ENCODE measurements around the gene UBE2S. TPM values are rescaled to one million over a fixed set of nuclear protein-coding genes. Genes with fewer than 3 reads are reported as not detected.

Gene UBE2S
- total RNA-seq, 6 experiments from 2014 or later = 181 to 356 (median 309) TPM

DNA sequence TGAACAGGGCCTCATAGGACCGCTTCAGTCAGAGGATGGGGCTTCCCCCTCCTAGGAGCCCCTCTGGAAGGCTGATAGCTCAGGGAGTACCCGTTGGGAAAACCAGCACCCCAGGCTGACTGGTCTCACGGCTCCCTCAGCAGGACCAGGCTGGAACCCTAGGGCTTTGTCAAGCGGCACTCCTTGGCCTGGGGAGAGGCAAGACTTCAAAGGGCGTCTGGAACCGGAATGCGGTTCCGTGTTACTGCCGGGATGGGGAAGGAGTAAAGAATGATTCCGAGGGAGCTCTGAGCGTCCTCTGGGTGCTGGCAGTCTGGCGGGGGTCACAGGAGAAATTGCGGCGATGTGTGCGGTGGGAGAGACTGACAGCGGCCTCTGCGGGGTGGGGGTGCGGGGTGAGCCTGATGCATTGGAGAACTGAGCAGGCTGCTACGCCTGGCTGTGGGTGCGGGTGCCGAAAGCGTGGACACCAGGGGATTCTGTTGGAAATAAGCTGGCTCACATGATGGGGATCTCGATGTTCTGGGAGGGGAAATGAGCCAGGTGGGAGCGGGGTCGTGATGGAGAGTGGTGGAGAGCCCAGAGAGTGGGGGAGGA, 54.9 kb downstream of the UBE2S start:
- peaks cover 17% of the 10 kb centered on the region for H3K27me3 Mint-ChIP-seq (ENCODE audit: insufficient read depth)
- no peaks in the 10 kb centered on the region for H3K4me1 Mint-ChIP-seq (ENCODE audit: low read depth)
- TF ChIP-seq, protein P1, sequence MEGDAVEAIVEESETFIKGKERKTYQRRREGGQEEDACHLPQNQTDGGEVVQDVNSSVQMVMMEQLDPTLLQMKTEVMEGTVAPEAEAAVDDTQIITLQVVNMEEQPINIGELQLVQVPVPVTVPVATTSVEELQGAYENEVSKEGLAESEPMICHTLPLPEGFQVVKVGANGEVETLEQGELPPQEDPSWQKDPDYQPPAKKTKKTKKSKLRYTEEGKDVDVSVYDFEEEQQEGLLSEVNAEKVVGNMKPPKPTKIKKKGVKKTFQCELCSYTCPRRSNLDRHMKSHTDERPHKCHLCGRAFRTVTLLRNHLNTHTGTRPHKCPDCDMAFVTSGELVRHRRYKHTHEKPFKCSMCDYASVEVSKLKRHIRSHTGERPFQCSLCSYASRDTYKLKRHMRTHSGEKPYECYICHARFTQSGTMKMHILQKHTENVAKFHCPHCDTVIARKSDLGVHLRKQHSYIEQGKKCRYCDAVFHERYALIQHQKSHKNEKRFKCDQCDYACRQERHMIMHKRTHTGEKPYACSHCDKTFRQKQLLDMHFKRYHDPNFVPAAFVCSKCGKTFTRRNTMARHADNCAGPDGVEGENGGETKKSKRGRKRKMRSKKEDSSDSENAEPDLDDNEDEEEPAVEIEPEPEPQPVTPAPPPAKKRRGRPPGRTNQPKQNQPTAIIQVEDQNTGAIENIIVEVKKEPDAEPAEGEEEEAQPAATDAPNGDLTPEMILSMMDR (IDR thresholded peaks at IDR 0.05) = no peak
- no peak for DNase-seq
- H3K4me3 Mint-ChIP-seq = no peak overlapping the region
- H3K36me3 Mint-ChIP-seq (ENCODE audit: low read depth) = no peaks in the 10 kb centered on the region
- no peak overlapping the region for H3K27ac Mint-ChIP-seq
- no peaks in the 10 kb centered on the region for H3K9me3 Mint-ChIP-seq

DNA sequence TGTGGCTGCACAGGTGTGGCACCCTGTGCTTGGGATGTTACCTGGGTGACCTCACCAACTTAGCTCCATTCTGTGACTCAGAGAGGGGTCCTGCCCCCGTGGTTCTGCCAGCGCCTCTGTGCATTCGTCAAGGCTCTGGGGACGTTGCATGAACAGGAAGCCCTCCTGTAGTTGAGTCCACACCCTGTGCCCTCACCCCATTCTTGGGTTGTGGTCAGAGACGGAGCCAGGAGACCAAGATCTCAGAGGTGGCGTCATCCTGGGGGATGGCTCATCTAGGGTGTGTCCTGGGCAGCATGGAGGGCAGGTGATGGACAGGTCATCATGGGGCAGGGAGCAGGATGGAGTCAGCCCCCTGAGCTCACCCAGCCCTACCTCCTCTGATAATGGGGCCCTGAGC, 55.5 kb downstream of the UBE2S start:
- Mint-ChIP-seq H3K9me3 (no peaks in the 10 kb centered on the region), H3K4me3 (no peak overlapping the region), H3K27me3 (ENCODE audit: insufficient read depth) (peaks cover 16% of the 10 kb centered on the region), H3K27ac (no peak overlapping the region), H3K4me1 (ENCODE audit: low read depth) (no peaks in the 10 kb centered on the region), H3K36me3 (ENCODE audit: low read depth) (no peaks in the 10 kb centered on the region)
- DNase-seq = no peak
- TF ChIP-seq, protein P1 (IDR thresholded peaks at IDR 0.05) = no peak

DNA sequence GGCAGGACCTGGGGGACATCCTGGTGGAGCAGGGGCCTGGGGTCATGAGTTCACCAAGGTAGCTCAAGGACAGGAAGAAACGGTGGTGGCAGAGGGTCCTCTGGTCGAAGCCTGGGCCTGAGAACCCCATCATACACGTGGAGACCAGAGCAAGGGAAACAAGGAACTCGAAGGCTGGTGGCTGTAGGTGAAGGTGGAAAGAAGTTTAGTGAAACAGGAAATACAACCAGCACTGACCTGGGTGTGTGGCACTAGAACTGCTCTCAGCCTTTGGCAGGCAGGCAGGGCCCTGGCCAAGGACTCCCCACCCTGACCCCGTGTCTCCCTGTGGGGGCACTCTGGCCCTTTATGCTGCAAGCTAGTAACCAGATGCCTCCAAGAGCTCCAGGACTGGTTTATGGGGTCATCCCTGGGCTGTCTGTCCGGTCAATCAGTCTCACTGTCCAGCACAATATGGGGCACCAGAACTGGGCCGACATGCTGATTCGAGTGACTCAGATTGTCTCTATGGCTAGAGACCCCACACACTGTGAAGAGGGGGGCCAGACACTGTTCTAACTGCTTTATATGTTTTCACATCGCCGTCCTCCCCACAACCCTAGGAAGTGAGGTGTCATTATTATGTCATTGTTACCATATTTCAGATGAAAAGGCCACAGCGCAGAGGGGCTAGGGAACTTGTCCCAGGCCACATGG, 56.8 kb downstream of the UBE2S start:
- peaks cover 12% of the 10 kb centered on the region for H3K27me3 Mint-ChIP-seq (ENCODE audit: insufficient read depth)
- no peak overlapping the region for H3K4me3 Mint-ChIP-seq
- TF ChIP-seq, protein P1 (IDR thresholded peaks at IDR 0.05) = no peak
- no peaks in the 10 kb centered on the region for H3K36me3 Mint-ChIP-seq (ENCODE audit: low read depth)
- no peak for DNase-seq
- no peak overlapping the region for H3K27ac Mint-ChIP-seq
- H3K9me3 Mint-ChIP-seq = no peaks in the 10 kb centered on the region
- peaks cover under 1% of the 10 kb centered on the region; the same call in 1 of the 2 replicates for H3K4me1 Mint-ChIP-seq (ENCODE audit: low read depth)

Other genes starting within 250 kb of the UBE2S start
- 1 to 10 TPM in 1 of 6 experiments, under 1 TPM in 5; 0.20 to 1.1 (median 0.72) TPM for gene DNAAF3, start 241.2 kb downstream of the UBE2S start, total RNA-seq (2021; fragmentation: NEBNext Ultra II Directional; extraction: Animal tissue kit (Norgen Biotek cat#: 25700))
- 1 to 10 TPM in 1 of 6 experiments, under 1 TPM in 2, not detected in 3; 0.09 to 1.2 (median 0.38) TPM for gene SYT5, start 227.5 kb downstream of the UBE2S start, total RNA-seq (2021; fragmentation: NEBNext Ultra II Directional; extraction: Animal tissue kit (Norgen Biotek cat#: 25700))
- gene PTPRH, start 198.3 kb downstream of the UBE2S start, total RNA-seq (2021; fragmentation: NEBNext Ultra II Directional; extraction: Animal tissue kit (Norgen Biotek cat#: 25700)) = 1 to 10 TPM in 1 of 6 experiments, under 1 TPM in 5; 0.45 to 1.0 (median 0.59) TPM
- gene TMEM86B, start 179.0 kb downstream of the UBE2S start, total RNA-seq (2021; fragmentation: NEBNext Ultra II Directional; extraction: Animal tissue kit (Norgen Biotek cat#: 25700)) = 1 to 10 TPM; 1.8 to 2.7 (median 2.0) TPM
- 10 to 100 TPM; 85.8 to 93.7 (median 88.9) TPM for gene PPP6R1, start 148.8 kb downstream of the UBE2S start, total RNA-seq (2021; fragmentation: NEBNext Ultra II Directional; extraction: Animal tissue kit (Norgen Biotek cat#: 25700))
- 10 to 100 TPM; 37.5 to 43.1 (median 42.5) TPM for gene HSPBP1, start 127.7 kb downstream of the UBE2S start, total RNA-seq (2021; fragmentation: NEBNext Ultra II Directional; extraction: Animal tissue kit (Norgen Biotek cat#: 25700))
- gene BRSK1, start 123.8 kb downstream of the UBE2S start, total RNA-seq (2021; fragmentation: NEBNext Ultra II Directional; extraction: Animal tissue kit (Norgen Biotek cat#: 25700)) = 10 to 100 TPM; 10.9 to 12.0 (median 11.3) TPM
- gene TMEM150B, start 82.4 kb downstream of the UBE2S start, total RNA-seq (2021; fragmentation: NEBNext Ultra II Directional; extraction: Animal tissue kit (Norgen Biotek cat#: 25700)) = not detected
- gene KMT5C, start 67.9 kb downstream of the UBE2S start, total RNA-seq (2021; fragmentation: NEBNext Ultra II Directional; extraction: Animal tissue kit (Norgen Biotek cat#: 25700)) = 1 to 10 TPM; 3.8 to 6.2 (median 4.4) TPM
- not detected for gene COX6B2, start 53.1 kb downstream of the UBE2S start, total RNA-seq (2021; fragmentation: NEBNext Ultra II Directional; extraction: Animal tissue kit (Norgen Biotek cat#: 25700))
- under 1 TPM in 1 of 6 experiments, not detected in 5; 0.05 TPM for gene GARIN5B, start 44.5 kb downstream of the UBE2S start, total RNA-seq (2021; fragmentation: NEBNext Ultra II Directional; extraction: Animal tissue kit (Norgen Biotek cat#: 25700))
- gene IL11, start 37.3 kb downstream of the UBE2S start, total RNA-seq (2021; fragmentation: NEBNext Ultra II Directional; extraction: Animal tissue kit (Norgen Biotek cat#: 25700)) = 10 to 100 TPM; 22.2 to 43.4 (median 36.1) TPM
- 1 to 10 TPM in 1 of 6 experiments, under 1 TPM in 2, not detected in 3; 0.33 to 1.1 (median 0.61) TPM for gene TMEM190, start 31.0 kb downstream of the UBE2S start, total RNA-seq (2021; fragmentation: NEBNext Ultra II Directional; extraction: Animal tissue kit (Norgen Biotek cat#: 25700))
- gene TMEM238, start 23.5 kb downstream of the UBE2S start, total RNA-seq (2021; fragmentation: NEBNext Ultra II Directional; extraction: Animal tissue kit (Norgen Biotek cat#: 25700)) = 1 to 10 TPM in 2 of 6 experiments, under 1 TPM in 4; 0.26 to 2.4 (median 0.64) TPM
- gene RPL28, start 21.9 kb downstream of the UBE2S start, total RNA-seq (2021; fragmentation: NEBNext Ultra II Directional; extraction: Animal tissue kit (Norgen Biotek cat#: 25700)) = 1,000 to 10,000 TPM; 2,082 to 2,537 (median 2,362) TPM
- not detected for gene SHISA7, start 35.5 kb upstream of the UBE2S start, total RNA-seq (2021; fragmentation: NEBNext Ultra II Directional; extraction: Animal tissue kit (Norgen Biotek cat#: 25700))
- gene ISOC2, start 53.9 kb upstream of the UBE2S start, total RNA-seq (2021; fragmentation: NEBNext Ultra II Directional; extraction: Animal tissue kit (Norgen Biotek cat#: 25700)) = 10 to 100 TPM; 60.1 to 81.4 (median 66.8) TPM
- gene C19orf85, start 57.0 kb upstream of the UBE2S start, total RNA-seq (2021; fragmentation: NEBNext Ultra II Directional; extraction: Animal tissue kit (Norgen Biotek cat#: 25700)) = not detected
- 10 to 100 TPM in 2 of 6 experiments, 1 to 10 TPM in 4; 8.6 to 11.3 (median 9.5) TPM for gene ZNF628, start 68.8 kb upstream of the UBE2S start, total RNA-seq (2021; fragmentation: NEBNext Ultra II Directional; extraction: Animal tissue kit (Norgen Biotek cat#: 25700))
- 10 to 100 TPM; 53.3 to 72.0 (median 61.3) TPM for gene NAT14, start 77.4 kb upstream of the UBE2S start, total RNA-seq (2021; fragmentation: NEBNext Ultra II Directional; extraction: Animal tissue kit (Norgen Biotek cat#: 25700))
- gene SSC5D, start 80.6 kb upstream of the UBE2S start, total RNA-seq (2021; fragmentation: NEBNext Ultra II Directional; extraction: Animal tissue kit (Norgen Biotek cat#: 25700)) = 10 to 100 TPM; 47.7 to 59.9 (median 51.9) TPM
- not detected for gene SBK2, start 129.3 kb upstream of the UBE2S start, total RNA-seq (2021; fragmentation: NEBNext Ultra II Directional; extraction: Animal tissue kit (Norgen Biotek cat#: 25700))
- not detected for gene SBK3, start 137.8 kb upstream of the UBE2S start, total RNA-seq (2021; fragmentation: NEBNext Ultra II Directional; extraction: Animal tissue kit (Norgen Biotek cat#: 25700))
- gene ZNF579, start 173.1 kb upstream of the UBE2S start, total RNA-seq (2021; fragmentation: NEBNext Ultra II Directional; extraction: Animal tissue kit (Norgen Biotek cat#: 25700)) = 10 to 100 TPM; 19.0 to 24.3 (median 22.0) TPM
- gene FIZ1, start 191.7 kb upstream of the UBE2S start, total RNA-seq (2021; fragmentation: NEBNext Ultra II Directional; extraction: Animal tissue kit (Norgen Biotek cat#: 25700)) = 10 to 100 TPM in 5 of 6 experiments, 1 to 10 TPM in 1; 9.9 to 13.1 (median 11.9) TPM
- gene ZNF524, start 192.5 kb upstream of the UBE2S start, total RNA-seq (2021; fragmentation: NEBNext Ultra II Directional; extraction: Animal tissue kit (Norgen Biotek cat#: 25700)) = 10 to 100 TPM in 5 of 6 experiments, 1 to 10 TPM in 1; 9.3 to 12.0 (median 10.7) TPM
- 10 to 100 TPM; 13.3 to 14.1 (median 13.8) TPM for gene ZNF865, start 197.9 kb upstream of the UBE2S start, total RNA-seq (2021; fragmentation: NEBNext Ultra II Directional; extraction: Animal tissue kit (Norgen Biotek cat#: 25700))
- 1 to 10 TPM; 4.6 to 5.3 (median 4.8) TPM for gene ZNF784, start 216.8 kb upstream of the UBE2S start, total RNA-seq (2021; fragmentation: NEBNext Ultra II Directional; extraction: Animal tissue kit (Norgen Biotek cat#: 25700))
- 10 to 100 TPM; 51.0 to 60.5 (median 57.7) TPM for gene ZNF580, start 233.2 kb upstream of the UBE2S start, total RNA-seq (2021; fragmentation: NEBNext Ultra II Directional; extraction: Animal tissue kit (Norgen Biotek cat#: 25700))
- 10 to 100 TPM; 20.1 to 25.8 (median 21.9) TPM for gene ZNF581, start 235.9 kb upstream of the UBE2S start, total RNA-seq (2021; fragmentation: NEBNext Ultra II Directional; extraction: Animal tissue kit (Norgen Biotek cat#: 25700))
- gene CCDC106, start 240.4 kb upstream of the UBE2S start, total RNA-seq (2021; fragmentation: NEBNext Ultra II Directional; extraction: Animal tissue kit (Norgen Biotek cat#: 25700)) = 10 to 100 TPM; 12.9 to 17.4 (median 14.0) TPM
- gene U2AF2, start 247.2 kb upstream of the UBE2S start, total RNA-seq (2021; fragmentation: NEBNext Ultra II Directional; extraction: Animal tissue kit (Norgen Biotek cat#: 25700)) = 100 to 1,000 TPM; 212 to 241 (median 226) TPM